ENCODE data around the gene SLK. TPM values are rescaled to one million over a fixed set of nuclear protein-coding genes. Genes with fewer than 3 reads are reported as not detected.

SLK gene
- total RNA-seq: 10 to 100 TPM; 57.7 to 76.9 (median 64.5) TPM

- peaks cover 13 to 28% of the 10 kb centered on the region in 2 donors for H3K4me1 ChIP-seq
- intact Hi-C loops (cut with DNase I): loop anchor here (10.0 kb wide), 1 partner anchor 52 kb away; the partner anchor contains the start of gene STN1
Measured at GRCh38 chr10:103966671-103967447, at the start of gene SLK. SLK (plus strand) TSS chr10:103967140; CDS start chr10:103967746, 606 bp downstream.

GRCh38 chr10:103917302-103918052 is 49.5 kb upstream of the SLK start:
- peaks cover 15 to 27% of the 10 kb centered on the region in 2 donors for H3K4me1 ChIP-seq
- no peaks in the 10 kb centered on the region for H3K9me3 ChIP-seq
- DNase-seq: peak; percentile 42 to 55
- H3K27ac ChIP-seq: peak overlapping the region; percentile 87 to 99 (median 96)
- H3K4me3 ChIP-seq (replicated peaks in 1 of 3): peak overlapping the region; percentile 30 to 93 (median 71)
- WGBS, 2 donors: 1 to 4% methylated on average over 25 to 29 of the region's 29 CpGs
- no peak for TF ChIP-seq CTCF (IDR thresholded peaks at IDR 0.05)
- TF ChIP-seq POLR2A (IDR thresholded peaks at IDR 0.05): no peak
- intact Hi-C loops (cut with DNase I): loop anchor here (10.0 kb wide), 1 partner anchor 47 kb away; the partner anchor contains the start of gene SLK
- H3K27me3 ChIP-seq: no peaks in the 10 kb centered on the region
- no peaks in the 10 kb centered on the region for H3K36me3 ChIP-seq

More at GRCh38 chr10:103966671-103967447, at the start of gene SLK:
- peak; percentile 77 to 82 for DNase-seq
- Histone ChIP-seq H3K9me3 (no peaks in the 10 kb centered on the region), H3K36me3 (no peaks in the 10 kb centered on the region), H3K27ac (peak within 1 kb of the TSS; percentile 92 to 97 (median 95)), H3K4me3 (replicated peaks in 1 of 3) (peak within 1 kb of the TSS; percentile 73 to 84 (median 80)), H3K27me3 (no peaks in the 10 kb centered on the region)
- peak; percentile 90 to 98 for TF ChIP-seq POLR2A (IDR thresholded peaks at IDR 0.05)
- TF ChIP-seq CTCF (IDR thresholded peaks at IDR 0.05): no peak
- 3 to 5% methylated on average over 9 to 12 of the region's 92 CpGs for WGBS, 2 donors

- WGBS, 2 donors: 1% methylated on average over 24 to 33 of the region's 53 CpGs
- Histone ChIP-seq H3K4me1 (peaks cover 15 to 27% of the 10 kb centered on the region in 2 donors), H3K27me3 (no peaks in the 10 kb centered on the region), H3K36me3 (no peaks in the 10 kb centered on the region), H3K27ac (peak within 1 kb of the TSS; percentile 87 to 99 (median 96)), H3K4me3 (replicated peaks in 1 of 3) (peak within 1 kb of the TSS; percentile 30 to 93 (median 71)), H3K9me3 (no peaks in the 10 kb centered on the region)
- intact Hi-C loops (cut with DNase I): loop anchor here (10.0 kb wide), 1 partner anchor 47 kb away; the partner anchor contains the start of gene SLK
- peak; percentile 98 for DNase-seq
- TF ChIP-seq POLR2A (IDR thresholded peaks at IDR 0.05) (peak; percentile 59 to 90), CTCF (IDR thresholded peaks at IDR 0.05) (peak in 1 of 6 experiments; percentile 12)
Measured at GRCh38 chr10:103918053-103918846, 48.7 kb upstream of the SLK start, which contains the start of gene STN1. STN1 (minus strand) TSS chr10:103918184; CDS start chr10:103917594, 590 bp downstream.

- no peak overlapping the region for H3K4me3 ChIP-seq (replicated peaks in 1 of 3)
- DNase-seq: no peak
- WGBS, 2 donors: 94 to 100% methylated on average over 1 of the region's 1 CpG
- H3K27me3 ChIP-seq: no peaks in the 10 kb centered on the region
- no peaks in the 10 kb centered on the region for H3K36me3 ChIP-seq
- H3K27ac ChIP-seq: no peak overlapping the region
- intact Hi-C loops (cut with DNase I): loop anchor here (10.0 kb wide), 1 partner anchor 45 kb away; the partner anchor contains the start of gene SLK
- TF ChIP-seq POLR2A (IDR thresholded peaks at IDR 0.05) (no peak), CTCF (IDR thresholded peaks at IDR 0.05) (no peak)
- no peaks in the 10 kb centered on the region for H3K9me3 ChIP-seq
- peaks cover 15 to 22% of the 10 kb centered on the region in 2 donors for H3K4me1 ChIP-seq
Measured at GRCh38 chr10:103919648-103920025, 47.3 kb upstream of the SLK start.

All from thyroid gland (tissue), 4 donors.